GM19193 (cell line): ENCODE data around the gene GMIP.

Source experiments
- POLR2A ChIP-seq: IDR thresholded peaks from 4 replicates; pipeline ENCODE4 v1.6.1; 2011; ENCODE audit not compliant: insufficient read depth, insufficient read length; ENCODE audit errors: extremely low read depth

GMIP gene

GRCh38 chr19:19606021-19606420, 37.4 kb downstream of the GMIP start:
- TF ChIP-seq POLR2A = no peak

DNA sequence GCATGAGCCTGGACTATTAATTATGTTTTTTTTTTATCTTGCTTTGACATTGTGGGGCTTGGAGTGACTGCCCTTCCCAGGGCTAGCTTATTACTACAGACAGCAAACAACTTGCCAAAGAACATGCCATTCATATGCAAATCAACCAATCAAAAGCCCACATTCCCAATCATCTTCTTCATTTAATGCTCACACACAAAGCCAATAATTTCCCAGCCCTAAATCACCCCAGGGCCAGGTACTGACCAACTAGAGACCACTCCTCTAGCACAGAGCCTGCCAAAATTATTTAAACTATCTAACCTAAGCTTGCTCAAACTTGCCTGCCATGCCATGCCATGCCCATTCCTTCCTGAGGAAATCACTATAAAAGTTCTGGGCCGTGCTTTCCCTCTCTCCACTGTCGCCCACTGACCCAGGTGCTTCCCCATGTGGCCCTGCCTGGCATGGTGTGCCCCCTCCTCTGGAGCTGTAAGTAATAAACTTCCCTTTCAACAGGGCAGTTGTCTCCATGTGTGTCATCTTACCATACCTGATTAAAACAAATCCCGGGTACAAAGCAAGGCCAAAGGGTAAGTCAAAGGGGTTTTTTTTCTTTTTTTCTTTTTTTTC, 40.6 kb downstream of the GMIP start:
- TF ChIP-seq POLR2A = no peak

- no peak for TF ChIP-seq POLR2A
These were observed 41.2 kb downstream of the GMIP start for GRCh38 chr19:19602136-19602712.

DNA sequence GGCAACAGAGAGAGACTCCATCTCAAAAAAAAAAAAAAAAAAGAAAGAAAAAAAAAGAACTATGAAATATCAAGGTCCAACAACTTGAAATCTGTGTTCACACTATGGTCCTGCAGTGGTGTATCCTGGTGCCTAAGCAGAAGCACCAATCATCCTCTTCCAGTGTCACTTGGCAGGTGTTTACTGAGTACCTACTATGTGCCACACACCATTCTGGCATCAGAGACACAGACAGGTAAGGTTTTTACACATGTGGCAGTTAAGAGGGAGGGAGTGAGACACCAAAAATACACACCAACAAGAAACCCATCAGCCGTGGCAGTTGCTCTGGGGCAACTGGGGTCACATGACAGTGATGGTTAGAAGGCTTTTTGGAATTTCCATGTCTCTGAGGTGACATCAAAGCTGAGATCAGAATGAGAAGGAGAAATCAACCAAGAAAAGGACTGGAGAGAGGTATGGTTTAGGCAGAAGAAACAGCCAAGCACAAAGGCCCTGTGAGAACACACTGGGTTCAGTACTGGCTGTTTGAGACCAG, 42.6 kb downstream of the GMIP start:
- TF ChIP-seq POLR2A = no peak

GRCh38 chr19:19597809-19598306, 45.6 kb downstream of the GMIP start:
- TF ChIP-seq POLR2A = no peak

GRCh38 chr19:19595171-19595701, 48.2 kb downstream of the GMIP start:
- TF ChIP-seq POLR2A = no peak

GRCh38 chr19:19594381-19594780, 49.1 kb downstream of the GMIP start:
- TF ChIP-seq POLR2A = no peak

GRCh38 chr19:19592690-19593089, 50.8 kb downstream of the GMIP start:
- TF ChIP-seq POLR2A = no peak

GRCh38 chr19:19591133-19591825, 52.2 kb downstream of the GMIP start:
- TF ChIP-seq POLR2A = no peak

DNA sequence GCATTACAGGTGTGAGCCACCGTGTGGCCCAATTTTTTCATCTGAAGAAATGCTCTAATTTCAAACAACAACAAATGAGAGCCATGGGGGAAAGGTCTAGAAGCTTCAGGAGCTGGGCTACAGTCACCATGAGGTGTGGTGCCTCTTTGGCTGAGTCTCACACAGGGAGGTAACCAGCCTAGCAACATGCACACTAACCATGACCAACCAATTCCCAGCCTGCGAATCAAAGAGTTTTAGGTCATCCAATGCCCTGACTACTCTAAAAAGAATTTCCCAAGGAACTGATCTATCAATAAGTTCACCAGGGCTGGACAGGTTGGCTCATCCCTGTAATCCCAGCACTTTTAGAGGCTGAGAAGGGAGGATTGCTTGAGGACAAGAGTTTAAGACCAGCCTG, 54.9 kb downstream of the GMIP start:
- TF ChIP-seq POLR2A = no peak

DNA sequence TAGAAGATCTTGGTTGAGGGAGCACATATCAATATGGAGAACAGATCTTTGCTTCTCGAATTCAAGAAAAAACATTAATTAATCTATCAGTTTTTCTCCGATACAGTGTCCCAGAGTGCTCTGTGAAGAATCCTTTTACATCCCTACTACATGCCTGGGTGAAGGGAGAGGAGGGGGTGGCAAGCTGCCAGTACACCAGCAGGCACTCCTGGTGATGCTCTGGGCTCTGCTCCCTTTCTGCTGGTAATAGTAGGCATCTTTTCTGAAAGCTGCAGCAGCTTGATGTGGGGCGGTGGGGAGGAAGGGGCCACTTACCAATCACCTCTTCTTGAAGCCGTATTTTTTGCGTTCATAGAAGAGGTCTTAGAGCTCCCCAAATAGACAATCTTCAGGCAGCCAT, 55.7 kb downstream of the GMIP start:
- TF ChIP-seq POLR2A = no peak

DNA sequence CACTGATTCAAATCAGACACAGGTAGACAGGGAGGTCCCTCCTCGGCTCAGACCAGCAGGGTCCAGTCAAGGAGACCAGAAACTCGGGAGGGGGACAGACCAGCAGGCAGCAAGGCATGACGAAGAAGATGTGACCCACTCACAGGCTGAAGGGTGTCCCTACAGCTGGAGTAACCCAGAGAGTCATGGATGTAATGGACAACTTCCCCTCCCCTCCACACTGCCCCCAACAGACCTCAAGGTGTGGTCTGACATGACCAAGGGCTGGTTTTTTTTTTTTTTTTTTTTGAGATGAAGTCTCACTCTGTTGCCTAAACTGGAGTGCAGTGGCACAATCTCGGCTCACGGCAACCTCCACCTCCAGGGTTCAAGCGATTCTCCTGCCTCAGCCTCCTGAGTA, 59.1 kb downstream of the GMIP start:
- no peak for TF ChIP-seq POLR2A

GRCh38 chr19:19582471-19582870, 61.0 kb downstream of the GMIP start:
- TF ChIP-seq POLR2A = no peak

- TF ChIP-seq POLR2A = no peak
These were observed 62.1 kb downstream of the GMIP start for GRCh38 chr19:19581391-19581790.

- no peak for TF ChIP-seq POLR2A
These were observed 63.0 kb downstream of the GMIP start for GRCh38 chr19:19580418-19580817.
